H1 (cell line): ENCODE data around the gene NOL4L. TPM values are rescaled to one million over a fixed set of nuclear protein-coding genes. Genes with fewer than 3 reads are reported as not detected.

Source experiments
- CTCF ChIA-PET: fragments of 300-600 bp; sonication (Branson Sonifier 250); formaldehyde crosslinking; loops from one replicate; lab custom pipeline; 2021; ENCODE audit not compliant: partially characterized antibody; lab: Charles Lee
- POLR2A ChIA-PET: fragments of 300-600 bp; sonication (Branson Sonifier 250); formaldehyde crosslinking; loops from one replicate; lab custom pipeline; 2021; ENCODE audit warnings: inconsistent platforms; ENCODE audit not compliant: partially characterized antibody; lab: Charles Lee
- DNase-seq, 2 experiments: peaks; one replicate each; pipeline versions ENCODE4 v3.0.0 to v3.0.0-alpha.2; 2010 to 2022; ENCODE audit warnings: low spot score in 2 of 2, low read depth in 1 of 2, mixed read lengths in 1 of 2
- FAIRE-seq: peaks from 2 replicates; lab custom pipeline; 2011; peaks lifted over from hg19 to GRCh38; lab: Jason Lieb, UNC
- H2AFZ ChIP-seq: 2 replicates; pipeline ENCODE4 v1.8.1; 2012; ENCODE audit warnings: low read length, inconsistent platforms
- H2AK5ac ChIP-seq: 2 replicates; pipeline ENCODE4 v1.6.1; 2013; ENCODE audit warnings: low read depth, low read length
- H2BK120ac ChIP-seq: replicated peaks from 2 replicates; pipeline ENCODE3; 2013; ENCODE audit warnings: low read depth, low read length, inconsistent platforms
- H2BK12ac ChIP-seq: 2 replicates; pipeline ENCODE4 v1.6.1; 2013; ENCODE audit warnings: low read depth, low read length
- H2BK15ac ChIP-seq: 2 replicates; pipeline ENCODE4 v1.6.1; 2013; ENCODE audit warnings: low read length
- H2BK20ac ChIP-seq: 2 replicates; pipeline ENCODE4 v1.6.1; 2013; ENCODE audit warnings: low read length
- H2BK5ac ChIP-seq: 2 replicates; pipeline ENCODE4 v1.6.1; 2013; ENCODE audit warnings: low read depth, low read length
- H3K14ac ChIP-seq: 2 replicates; pipeline ENCODE4 v1.6.1; 2013; ENCODE audit warnings: inconsistent platforms; ENCODE audit not compliant: insufficient read length
- H3K18ac ChIP-seq: 2 replicates; pipeline ENCODE4 v1.6.1; 2013; ENCODE audit warnings: low read length; ENCODE audit errors: extremely low read depth
- H3K23ac ChIP-seq: 2 replicates; pipeline ENCODE4 v1.6.1; 2013; ENCODE audit warnings: inconsistent platforms; ENCODE audit not compliant: insufficient read length
- H3K23me2 ChIP-seq: 2 replicates; pipeline ENCODE4 v1.6.1; 2013; ENCODE audit warnings: low read depth, low read length
- H3K27ac ChIP-seq: 2 replicates; pipeline ENCODE4 v1.6.1; 2011; ENCODE audit warnings: low read depth, low read length, inconsistent platforms
- H3K27me3 ChIP-seq, 4 experiments: replicated peaks in 1 of 4; 1 replicate in 1 of 4; 2 replicates in 3 of 4; pipeline versions ENCODE4 v1.6.1 to v1.8.1; 2011 to 2013; ENCODE audit warnings: low read length in 3 of 4, mild to moderate bottlenecking in 3 of 4, inconsistent platforms in 2 of 4, mixed read lengths in 2 of 4, moderate library complexity in 1 of 4; ENCODE audit not compliant: control insufficient read depth in 3 of 4, insufficient read depth in 3 of 4; ENCODE audit errors: extremely low read depth in 1 of 4
- H3K36me3 ChIP-seq, 4 experiments: 2 replicates each; pipeline versions ENCODE4 v1.6.1 to v1.8.1; 2011 to 2013; ENCODE audit warnings: mild to moderate bottlenecking in 4 of 4, low read length in 3 of 4, moderate library complexity in 2 of 4, control low read depth in 1 of 4, inconsistent platforms in 1 of 4; ENCODE audit not compliant: insufficient read depth in 4 of 4, control insufficient read depth in 2 of 4
- H3K4ac ChIP-seq: replicated peaks from 2 replicates; pipeline ENCODE3; 2013; ENCODE audit warnings: low read length, low read depth, mixed read lengths, inconsistent platforms; ENCODE audit not compliant: insufficient read length
- H3K4me1 ChIP-seq, 4 experiments: replicated peaks in 1 of 4; 1 replicate in 1 of 4; 2 replicates in 3 of 4; pipeline versions ENCODE4 v1.6.1 to v1.8.1; 2011 to 2013; ENCODE audit warnings: low read length in 3 of 4, inconsistent platforms in 2 of 4, mixed read lengths in 1 of 4; ENCODE audit not compliant: insufficient read depth in 4 of 4, control insufficient read depth in 3 of 4
- H3K4me2 ChIP-seq, 2 experiments: 2 replicates each; pipeline versions ENCODE4 v1.6.1 to v1.8.1; 2011 to 2013; ENCODE audit warnings: low read depth in 2 of 2, low read length in 2 of 2, control low read depth in 1 of 2, inconsistent platforms in 1 of 2, mild to moderate bottlenecking in 1 of 2; ENCODE audit not compliant: insufficient read depth in 1 of 2
- H3K4me3 ChIP-seq, 4 experiments: fragments of 200-600, 300-600 bp in 1 of 4; sonication (generic), shearing (Covaris generic), sonication (Bioruptor Twin) in 1 of 4; 2 replicates each; pipeline versions ENCODE4 v1.5.1 to v1.8.1; 2011 to 2016; ENCODE audit warnings: low read length in 4 of 4, low read depth in 3 of 4, control low read depth in 2 of 4, inconsistent platforms in 2 of 4, mild to moderate bottlenecking in 2 of 4, mixed read lengths in 1 of 4, moderate library complexity in 1 of 4; ENCODE audit not compliant: insufficient read depth in 2 of 4; ENCODE audit errors: extremely low read depth in 1 of 4
- H3K56ac ChIP-seq: replicated peaks from 2 replicates; pipeline ENCODE3; 2013; ENCODE audit warnings: low read depth, mild to moderate bottlenecking, mixed read lengths, low read length, inconsistent platforms; ENCODE audit not compliant: insufficient read length
- H3K79me1 ChIP-seq: 2 replicates; pipeline ENCODE4 v1.6.1; 2013; ENCODE audit warnings: low read depth, low read length, control low read depth
- H3K79me2 ChIP-seq, 2 experiments: 2 replicates each; pipeline versions ENCODE4 v1.6.1 to v1.8.1; 2012 to 2013; ENCODE audit warnings: low read length in 2 of 2, mild to moderate bottlenecking in 2 of 2, inconsistent platforms in 1 of 2; ENCODE audit not compliant: insufficient read depth in 2 of 2, control insufficient read depth in 1 of 2
- H3K9ac ChIP-seq, 4 experiments: replicated peaks in 1 of 4; 1 replicate in 1 of 4; 2 replicates in 3 of 4; pipeline versions ENCODE4 v1.6.1 to v1.8.1; 2011 to 2013; ENCODE audit warnings: low read depth in 3 of 4, low read length in 3 of 4, control low read depth in 2 of 4, mild to moderate bottlenecking in 2 of 4, moderate library complexity in 2 of 4, inconsistent platforms in 1 of 4; ENCODE audit errors: extremely low read depth in 1 of 4
- H3K9me3 ChIP-seq, 2 experiments: 2 replicates each; pipeline versions ENCODE4 v1.6.1 to v1.8.1; 2012 to 2013; ENCODE audit warnings: mild to moderate bottlenecking in 2 of 2, moderate library complexity in 2 of 2, control low read depth in 1 of 2, inconsistent platforms in 1 of 2, low read depth in 1 of 2, low read length in 1 of 2, mixed read lengths in 1 of 2; ENCODE audit not compliant: insufficient read depth in 2 of 2
- H4K20me1 ChIP-seq, 2 experiments: replicated peaks in 1 of 2; 2 replicates each; pipeline versions ENCODE3 to v1.8.1; 2011 to 2013; ENCODE audit warnings: inconsistent platforms in 2 of 2, low read length in 2 of 2, mild to moderate bottlenecking in 1 of 2; ENCODE audit not compliant: insufficient read depth in 2 of 2, control insufficient read depth in 1 of 2
- H4K5ac ChIP-seq: 2 replicates; pipeline ENCODE4 v1.6.1; 2013; ENCODE audit warnings: low read length, low read depth, mixed read lengths, inconsistent platforms; ENCODE audit not compliant: insufficient read length
- H4K8ac ChIP-seq: 2 replicates; pipeline ENCODE4 v1.8.0; 2013; ENCODE audit warnings: mild to moderate bottlenecking, moderate library complexity, low read length, inconsistent platforms; ENCODE audit not compliant: insufficient read depth; ENCODE audit errors: extremely low read depth
- H4K91ac ChIP-seq: replicated peaks from 2 replicates; pipeline ENCODE3; 2013; ENCODE audit warnings: low read length, mixed read lengths, inconsistent platforms; ENCODE audit not compliant: insufficient read length
- BACH1 ChIP-seq: IDR thresholded peaks from 2 replicates; pipeline ENCODE4 v1.6.1; 2012; ENCODE audit warnings: low read length, improper control_type of control experiment
- CHD1 ChIP-seq: IDR thresholded peaks from 2 replicates; pipeline ENCODE4 v1.6.1; 2012; ENCODE audit warnings: low read depth, low read length, improper control_type of control experiment
- CREB1 ChIP-seq: IDR thresholded peaks from 2 replicates; pipeline ENCODE4 v1.6.1; 2012; ENCODE audit warnings: inconsistent platforms
- FOSL1 ChIP-seq: IDR thresholded peaks from 2 replicates; pipeline ENCODE4 v1.6.1; 2011; ENCODE audit warnings: mild to moderate bottlenecking, low read depth, low read length, moderate library complexity; ENCODE audit not compliant: insufficient read depth
- GABPA ChIP-seq: IDR thresholded peaks from 2 replicates; pipeline ENCODE4 v1.6.1; 2011; ENCODE audit warnings: mild to moderate bottlenecking, low read length, moderate library complexity, borderline replicate concordance; ENCODE audit not compliant: insufficient read depth
- JUND ChIP-seq: IDR thresholded peaks from 2 replicates; pipeline ENCODE4 v1.6.1; 2011; ENCODE audit warnings: mild to moderate bottlenecking, improper control_type of control experiment, low read length
- KDM1A ChIP-seq: fragments of 200-600, 300-600 bp; sonication (generic); IDR thresholded peaks from 2 replicates; pipeline ENCODE4 v1.7.1; 2016; ENCODE audit warnings: mild to moderate bottlenecking, low read length, borderline replicate concordance
- KDM5A ChIP-seq: fragments of 200-600 bp; IDR thresholded peaks from 2 replicates; pipeline ENCODE4 v1.7.1; 2012; ENCODE audit warnings: mild to moderate bottlenecking, low read length, inconsistent platforms, mixed read lengths
- RXRA ChIP-seq: IDR thresholded peaks from 2 replicates; pipeline ENCODE4 v1.6.1; 2011; ENCODE audit warnings: low read depth, mild to moderate bottlenecking, low read length, moderate library complexity; ENCODE audit not compliant: insufficient read depth
- SP4 ChIP-seq: IDR thresholded peaks from 2 replicates; pipeline ENCODE4 v1.6.1; 2012; ENCODE audit warnings: low read length, inconsistent platforms
- SRF ChIP-seq: IDR thresholded peaks from 2 replicates; pipeline ENCODE4 v1.6.1; 2011; ENCODE audit warnings: mild to moderate bottlenecking, low read depth, low read length, moderate library complexity
- SUZ12 ChIP-seq: fragments of 200-600 bp; sonication (generic); IDR thresholded peaks from 2 replicates; pipeline ENCODE4 v1.6.1; 2012; ENCODE audit warnings: mild to moderate bottlenecking, inconsistent platforms, low read length, moderate library complexity, mixed read lengths
- TAF7 ChIP-seq: optimal IDR thresholded peaks from 2 replicates; pipeline ENCODE3; 2011; ENCODE audit warnings: low read depth, mild to moderate bottlenecking, inconsistent platforms, low read length, moderate library complexity, borderline replicate concordance
- TBP ChIP-seq: IDR thresholded peaks from 2 replicates; pipeline ENCODE4 v1.6.1; 2011; ENCODE audit warnings: low read depth, low read length, improper control_type of control experiment
- TEAD4 ChIP-seq: IDR thresholded peaks from 2 replicates; pipeline ENCODE4 v1.6.1; 2012; ENCODE audit warnings: low read depth, low read length, inconsistent platforms, mixed read lengths
- ZNF274 ChIP-seq: IDR thresholded peaks from 2 replicates; pipeline ENCODE4 v1.7.0; 2012; ENCODE audit warnings: low read length, borderline replicate concordance; ENCODE audit errors: extremely low read depth
- WGBS, 2 experiments: shearing (Covaris generic) in 1 of 2; methylation state at CpG; one replicate each; pipeline versions ENCODE4 v1.1.6 to v1.1.7; 2013 to 2015; ENCODE audit warnings: low lambda C conversion rate in 2 of 2, mixed read lengths in 2 of 2, inconsistent platforms in 1 of 2, low coverage in 1 of 2, missing lambda C conversion rate in 1 of 2; ENCODE audit not compliant: insufficient replicate concordance in 2 of 2, insufficient coverage in 1 of 2, insufficient read length in 1 of 2; ENCODE audit errors: extremely low coverage in 1 of 2, missing lambda C conversion rate in 1 of 2; 5-methylcytosine and 5-hydroxymethylcytosine counted together
- polyA plus RNA-seq, 7 experiments: library from polyadenylated mRNA; depleted of rRNA in 3 of 7; stranded (reverse) in 5 of 7; unstranded in 2 of 7; fragments of >200 nt in 5 of 7; fragments of 200-250 nt in 2 of 7; gene quantifications; 1 replicate in 5 of 7; 2 replicates in 1 of 7; 4 replicates in 1 of 7; pipeline versions ENCODE4 v1.2.1 to v1.2.3, GENCODE V29; 2011 to 2013; ENCODE audit warnings: missing spikeins in 2 of 7, mixed read lengths in 2 of 7
- total RNA-seq: library from RNA; stranded (reverse); fragmentation: NEBNext Ultra II Directional; extraction: Animal tissue kit (Norgen Biotek cat#: 25700); gene quantifications from 2 replicates; pipeline ENCODE4 v1.2.1, GENCODE V29; 2021

NOL4L gene
- total and polyA plus RNA-seq, 2 of the 8 experiments (the other 6 are each of a cell fraction or from before 2014, with no cell fraction given) = 15.3 to 23.7 TPM

DNA sequence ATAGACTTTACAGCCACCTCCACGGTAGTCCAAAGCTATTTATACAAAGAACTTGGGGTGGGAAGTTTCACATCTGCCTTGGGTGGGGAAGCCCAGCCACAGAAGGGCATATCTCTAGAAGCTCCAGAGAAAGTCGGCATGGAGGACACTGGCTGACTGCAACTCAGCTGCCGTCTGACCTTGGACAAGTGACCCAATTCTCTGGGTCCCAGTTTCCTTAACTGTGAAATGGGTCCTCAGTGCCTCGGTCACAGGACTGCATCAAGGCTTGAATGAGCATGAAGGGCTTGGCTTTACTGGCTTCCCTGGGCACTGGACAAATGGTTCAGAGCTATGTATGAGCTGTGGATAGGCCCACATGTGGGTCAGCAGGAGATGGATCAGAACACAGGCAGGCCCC lies 58.6 kb downstream of the NOL4L start:
- Histone ChIP-seq H2AK5ac (no peak overlapping the region), H4K20me1 (no peaks in the 10 kb centered on the region), H2AFZ (no peak overlapping the region), H3K4me3 (no peak overlapping the region), H3K18ac (no peak overlapping the region), H2BK15ac (0 out of 2 replicates have a peak overlapping the region, but pooled peaks have one; percentile 81), H4K91ac (no peak overlapping the region), H3K23me2 (no peaks in the 10 kb centered on the region), H3K23ac (no peak overlapping the region), H3K27me3 (peaks cover 0 to 10% (median 4%) of the 10 kb centered on the region in 4 experiments; a peak in 4 of 7 replicates), H3K4me2 (no peak overlapping the region), H3K27ac (no peak overlapping the region), H3K79me2 (no peaks in the 10 kb centered on the region), H4K5ac (no peak overlapping the region), H2BK12ac (no peak overlapping the region), H3K56ac (no peak overlapping the region), H4K8ac (no peak overlapping the region), H3K36me3 (no peaks in the 10 kb centered on the region; a peak in 1 of 8 replicates), H2BK120ac (no peak overlapping the region), H3K4me1 (peaks cover 0 to 14% (median 10%) of the 10 kb centered on the region in 4 experiments; a peak in 5 of 7 replicates), H3K9me3 (no peaks in the 10 kb centered on the region), H3K4ac (no peak overlapping the region), H3K9ac (no peak overlapping the region), H2BK5ac (no peak overlapping the region), H3K14ac (no peak overlapping the region), H3K79me1 (no peaks in the 10 kb centered on the region), H2BK20ac (no peak overlapping the region)
- DNase-seq = no peak
- FAIRE-seq = no peak
- 63% methylated on average over 4 of the region's 4 CpGs; no CpG with 5 or more reads in 1 of the 2 experiments for WGBS, 2 experiments
- CTCF ChIA-PET = interaction anchor here (0.9 to 10.4 kb wide), 8 partner anchors 11 to 138 kb away, joined by 3 to 85 read pairs (median 4); no protein-coding TSS in a partner anchor
- POLR2A ChIA-PET = interaction anchor here (2.1 kb wide), 1 partner anchor 10 kb away, joined by 7 read pairs; no protein-coding TSS in a partner anchor
- TF ChIP-seq RXRA (no peak), TAF7 (no peak), FOSL1 (no peak), KDM5A (no peak), GABPA (no peak), SP4 (no peak), CHD1 (no peak), TBP (no peak), ZNF274 (no peak), SRF (no peak), JUND (no peak), BACH1 (no peak), KDM1A (no peak), TEAD4 (no peak), SUZ12 (no peak), CREB1 (no peak)
